ENCODE measurements around the gene MYBPC3. TPM values are rescaled to one million over a fixed set of nuclear protein-coding genes. Genes with fewer than 3 reads are reported as not detected.

Gene MYBPC3
- total and polyA plus RNA-seq, 2 experiments from 2014 or later: not detected

GRCh38 chr11:47333526-47333845 lies 19.0 kb downstream of the MYBPC3 start:
- Mint-ChIP-seq H3K27me3 (ENCODE audit: insufficient read depth, low read depth, poor library complexity) (peaks cover 14% of the 10 kb centered on the region), H3K27ac (no peak overlapping the region), H3K36me3 (ENCODE audit: low read depth) (peaks cover 8% of the 10 kb centered on the region; the same call in 2 of the 3 replicates), H3K4me3 (no peak overlapping the region), H3K9me3 (no peaks in the 10 kb centered on the region), H3K4me1 (no peaks in the 10 kb centered on the region)
- TF ChIP-seq EZH2 (IDR thresholded peaks at IDR 0.05; ENCODE audit: low read depth, unreplicated experiment) (no peak), NANOG (IDR thresholded peaks at IDR 0.05; ENCODE audit: borderline replicate concordance) (no peak), POLR2AphosphoS5 (IDR thresholded peaks at IDR 0.05; ENCODE audit: low read depth) (no peak)
- TF ChIP-seq, protein P1, sequence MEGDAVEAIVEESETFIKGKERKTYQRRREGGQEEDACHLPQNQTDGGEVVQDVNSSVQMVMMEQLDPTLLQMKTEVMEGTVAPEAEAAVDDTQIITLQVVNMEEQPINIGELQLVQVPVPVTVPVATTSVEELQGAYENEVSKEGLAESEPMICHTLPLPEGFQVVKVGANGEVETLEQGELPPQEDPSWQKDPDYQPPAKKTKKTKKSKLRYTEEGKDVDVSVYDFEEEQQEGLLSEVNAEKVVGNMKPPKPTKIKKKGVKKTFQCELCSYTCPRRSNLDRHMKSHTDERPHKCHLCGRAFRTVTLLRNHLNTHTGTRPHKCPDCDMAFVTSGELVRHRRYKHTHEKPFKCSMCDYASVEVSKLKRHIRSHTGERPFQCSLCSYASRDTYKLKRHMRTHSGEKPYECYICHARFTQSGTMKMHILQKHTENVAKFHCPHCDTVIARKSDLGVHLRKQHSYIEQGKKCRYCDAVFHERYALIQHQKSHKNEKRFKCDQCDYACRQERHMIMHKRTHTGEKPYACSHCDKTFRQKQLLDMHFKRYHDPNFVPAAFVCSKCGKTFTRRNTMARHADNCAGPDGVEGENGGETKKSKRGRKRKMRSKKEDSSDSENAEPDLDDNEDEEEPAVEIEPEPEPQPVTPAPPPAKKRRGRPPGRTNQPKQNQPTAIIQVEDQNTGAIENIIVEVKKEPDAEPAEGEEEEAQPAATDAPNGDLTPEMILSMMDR (conservative IDR thresholded peaks at IDR 0.05; ENCODE audit: low read depth in 2 of 2): no peak
- H3K4me3 ChIP-seq: no peak overlapping the region
- no peaks in the 10 kb centered on the region for H3F3A ChIP-seq (replicated peaks; ENCODE audit: low read depth)
- H3K9me2 ChIP-seq (ENCODE audit: insufficient read depth): no peaks in the 10 kb centered on the region
- H3K27ac ChIP-seq (ENCODE audit: low read depth): no peak overlapping the region
- no peaks in the 10 kb centered on the region; the same call in 1 of the 2 replicates for H4K20me1 ChIP-seq (replicated peaks; ENCODE audit: insufficient read depth)
- H3K27me3 ChIP-seq (ENCODE audit: insufficient read depth): no peaks in the 10 kb centered on the region
- ATAC-seq: no peak
- no peak for DNase-seq (ENCODE audit: low spot score)
- H3K36me3 ChIP-seq (ENCODE audit: insufficient read depth): no peaks in the 10 kb centered on the region
- no peak overlapping the region for H3K4me2 ChIP-seq
- H2AFZ ChIP-seq: no peak overlapping the region
- H3K79me2 ChIP-seq (replicated peaks; ENCODE audit: insufficient read depth): no peaks in the 10 kb centered on the region
- no peaks in the 10 kb centered on the region for H3K4me1 ChIP-seq (ENCODE audit: insufficient read depth)

DNA sequence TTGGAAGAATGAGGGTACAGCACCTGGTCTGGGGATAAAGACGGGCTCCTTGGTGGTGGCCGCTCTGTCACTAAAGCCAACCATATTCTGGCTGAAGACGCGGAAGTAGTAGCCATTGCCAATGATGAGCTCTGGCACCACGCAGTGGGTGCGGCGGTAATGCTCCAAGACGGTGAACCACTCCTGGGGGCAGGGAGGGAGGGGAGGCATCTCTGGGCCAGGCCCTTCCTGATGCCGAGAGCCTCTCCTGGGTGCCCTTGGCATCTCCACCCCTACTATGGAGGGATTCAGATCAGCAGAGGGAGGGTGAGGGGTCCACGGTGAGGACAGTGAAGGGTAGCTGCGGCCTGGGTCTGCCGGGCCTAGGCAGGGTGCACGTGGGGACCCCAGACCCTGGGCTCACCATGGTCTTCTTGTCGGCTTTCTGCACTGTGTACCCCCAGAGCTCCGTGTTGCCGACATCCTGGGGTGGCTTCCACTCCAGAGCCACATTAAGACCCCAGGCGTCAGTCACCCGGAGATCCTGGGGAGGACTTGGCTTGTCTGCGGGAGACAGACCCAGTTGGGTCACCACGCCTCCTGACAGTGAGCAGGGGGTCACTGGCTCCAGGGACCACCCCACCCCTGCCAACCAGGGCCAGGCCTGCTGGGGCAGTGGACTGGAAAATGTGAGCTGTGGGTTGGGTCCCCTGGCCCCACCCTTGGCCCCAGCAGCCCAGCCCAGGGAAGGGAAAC lies 19.5 kb downstream of the MYBPC3 start:
- no peak for DNase-seq (ENCODE audit: low spot score)
- H3K9me3 Mint-ChIP-seq: no peaks in the 10 kb centered on the region
- ATAC-seq: no peak
- no peaks in the 10 kb centered on the region for H3F3A ChIP-seq (replicated peaks; ENCODE audit: low read depth)
- TF ChIP-seq JUNB (IDR thresholded peaks at IDR 0.05; ENCODE audit: unreplicated experiment): no peak
- TF ChIP-seq REST (IDR thresholded peaks at IDR 0.05; ENCODE audit: unreplicated experiment): no peak
- TF ChIP-seq CREB1 (CRISPR knock-in tag; IDR thresholded peaks at IDR 0.05; ENCODE audit: low read depth): no peak
- no peak for TF ChIP-seq ZNF114 (CRISPR knock-in tag; IDR thresholded peaks at IDR 0.05)
- H3K27me3 ChIP-seq (ENCODE audit: insufficient read depth): no peaks in the 10 kb centered on the region
- H3K4me1 ChIP-seq (ENCODE audit: insufficient read depth): no peaks in the 10 kb centered on the region
- H2AFZ ChIP-seq: no peak overlapping the region
- no peak overlapping the region for H3K4me3 ChIP-seq
- peaks cover 8% of the 10 kb centered on the region; the same call in 2 of the 3 replicates for H3K36me3 Mint-ChIP-seq (ENCODE audit: low read depth)
- H3K9me2 ChIP-seq (ENCODE audit: insufficient read depth): no peaks in the 10 kb centered on the region
- H3K27ac Mint-ChIP-seq: no peak overlapping the region
- no peaks in the 10 kb centered on the region for H3K4me1 Mint-ChIP-seq
- no peak overlapping the region for H3K27ac ChIP-seq (ENCODE audit: low read depth)
- H4K20me1 ChIP-seq (replicated peaks; ENCODE audit: insufficient read depth): no peaks in the 10 kb centered on the region; the same call in 1 of the 2 replicates
- H3K27me3 Mint-ChIP-seq (ENCODE audit: insufficient read depth, low read depth, poor library complexity): peaks cover 13% of the 10 kb centered on the region
- no peak overlapping the region for H3K4me2 ChIP-seq
- H3K36me3 ChIP-seq (ENCODE audit: insufficient read depth): no peaks in the 10 kb centered on the region
- no peak overlapping the region for H3K4me3 Mint-ChIP-seq
- H3K79me2 ChIP-seq (replicated peaks; ENCODE audit: insufficient read depth): no peaks in the 10 kb centered on the region

Data from GM23338 (cell line).